ENCODE results near the gene RERG. TPM values are rescaled to one million over a fixed set of nuclear protein-coding genes. Genes with fewer than 3 reads are reported as not detected.

The RERG gene
- total RNA-seq, 2 experiments from 2014 or later: 0.17 to 0.21 TPM

GRCh38 chr12:15212930-15213329, 8.3 kb downstream of the RERG start:
- Mint-ChIP-seq H3K36me3 (ENCODE audit: low read depth) (no peaks in the 10 kb centered on the region), H3K9me3 (no peaks in the 10 kb centered on the region), H3K27ac (no peak overlapping the region), H3K4me1 (no peaks in the 10 kb centered on the region), H3K27me3 (peaks cover 43% of the 10 kb centered on the region), H3K4me3 (no peak overlapping the region)
- ChIA-PET CTCF (no interaction called here), POLR2A (no interaction called here)
- DNase-seq: no peak

GRCh38 chr12:15209782-15210181, 11.4 kb downstream of the RERG start:
- H3K4me3 Mint-ChIP-seq: no peak overlapping the region
- ChIA-PET CTCF (no interaction called here), POLR2A (no interaction called here)
- H3K36me3 Mint-ChIP-seq (ENCODE audit: low read depth): no peaks in the 10 kb centered on the region
- peaks cover 35% of the 10 kb centered on the region for H3K27me3 Mint-ChIP-seq
- H3K27ac Mint-ChIP-seq: no peak overlapping the region
- no peaks in the 10 kb centered on the region for H3K9me3 Mint-ChIP-seq
- no peak for DNase-seq
- H3K4me1 Mint-ChIP-seq: no peaks in the 10 kb centered on the region

GRCh38 chr12:15208871-15209656, 12.2 kb downstream of the RERG start:
- no peak for DNase-seq
- H3K36me3 Mint-ChIP-seq (ENCODE audit: low read depth): no peaks in the 10 kb centered on the region
- no peaks in the 10 kb centered on the region for H3K9me3 Mint-ChIP-seq
- peaks cover 35% of the 10 kb centered on the region for H3K27me3 Mint-ChIP-seq
- POLR2A ChIA-PET: no interaction called here
- no peak overlapping the region for H3K4me3 Mint-ChIP-seq
- H3K27ac Mint-ChIP-seq: no peak overlapping the region
- no peaks in the 10 kb centered on the region for H3K4me1 Mint-ChIP-seq
- CTCF ChIA-PET: no interaction called here

- POLR2A ChIA-PET: no interaction called here
- no peaks in the 10 kb centered on the region for H3K36me3 Mint-ChIP-seq (ENCODE audit: low read depth)
- H3K27me3 Mint-ChIP-seq: peaks cover 33% of the 10 kb centered on the region
- H3K4me3 Mint-ChIP-seq: no peak overlapping the region
- no peak overlapping the region for H3K27ac Mint-ChIP-seq
- H3K9me3 Mint-ChIP-seq: no peaks in the 10 kb centered on the region
- CTCF ChIA-PET: no interaction called here
- no peak for DNase-seq
- H3K4me1 Mint-ChIP-seq: no peaks in the 10 kb centered on the region
These were observed 13.1 kb downstream of the RERG start for GRCh38 chr12:15208140-15208539.

- ChIA-PET POLR2A (no interaction called here), CTCF (no interaction called here)
- Mint-ChIP-seq H3K4me1 (no peaks in the 10 kb centered on the region), H3K4me3 (no peak overlapping the region), H3K36me3 (ENCODE audit: low read depth) (no peaks in the 10 kb centered on the region), H3K27me3 (peaks cover 35% of the 10 kb centered on the region), H3K9me3 (no peaks in the 10 kb centered on the region), H3K27ac (no peak overlapping the region)
- no peak for DNase-seq
These were observed 14.3 kb downstream of the RERG start for GRCh38 chr12:15206831-15207389.

GRCh38 chr12:15206338-15206737, 14.9 kb downstream of the RERG start:
- H3K4me1 Mint-ChIP-seq: no peaks in the 10 kb centered on the region
- no peak overlapping the region for H3K4me3 Mint-ChIP-seq
- DNase-seq: no peak
- POLR2A ChIA-PET: no interaction called here
- no peak overlapping the region for H3K27ac Mint-ChIP-seq
- H3K9me3 Mint-ChIP-seq: no peaks in the 10 kb centered on the region
- CTCF ChIA-PET: no interaction called here
- H3K27me3 Mint-ChIP-seq: peaks cover 33% of the 10 kb centered on the region
- H3K36me3 Mint-ChIP-seq (ENCODE audit: low read depth): no peaks in the 10 kb centered on the region

GRCh38 chr12:15205341-15206010, 15.7 kb downstream of the RERG start:
- POLR2A ChIA-PET: no interaction called here
- no peak overlapping the region for H3K27ac Mint-ChIP-seq

GRCh38 chr12:15201456-15201855, 19.8 kb downstream of the RERG start:
- H3K9me3 Mint-ChIP-seq: no peaks in the 10 kb centered on the region
- H3K27me3 Mint-ChIP-seq: peaks cover 9% of the 10 kb centered on the region
- H3K36me3 Mint-ChIP-seq (ENCODE audit: low read depth): no peaks in the 10 kb centered on the region
- no peak for DNase-seq
- CTCF ChIA-PET: interaction anchor here (1.1 kb wide), 1 partner anchor 22 kb away, joined by 3 read pairs; no protein-coding TSS in a partner anchor
- POLR2A ChIA-PET: interaction anchor here (0.5 to 0.7 kb wide), 2 partner anchors 12 to 301 kb away, joined by 3 read pairs; no protein-coding TSS in a partner anchor
- no peak overlapping the region for H3K27ac Mint-ChIP-seq
- no peaks in the 10 kb centered on the region for H3K4me1 Mint-ChIP-seq
- no peak overlapping the region for H3K4me3 Mint-ChIP-seq

More at GRCh38 chr12:15205341-15206010, 15.7 kb downstream of the RERG start:
- Mint-ChIP-seq H3K4me3 (no peak overlapping the region), H3K4me1 (no peaks in the 10 kb centered on the region), H3K27me3 (peaks cover 26% of the 10 kb centered on the region), H3K9me3 (no peaks in the 10 kb centered on the region), H3K36me3 (ENCODE audit: low read depth) (no peaks in the 10 kb centered on the region)
- CTCF ChIA-PET: interaction anchor here (1.4 kb wide), 1 partner anchor 15 kb away, joined by 4 read pairs; no protein-coding TSS in a partner anchor
- no peak for DNase-seq

GRCh38 chr12:15201056-15201455, 20.2 kb downstream of the RERG start:
- CTCF ChIA-PET: interaction anchor here (1.1 kb wide), 1 partner anchor 23 kb away, joined by 3 read pairs; no protein-coding TSS in a partner anchor
- H3K36me3 Mint-ChIP-seq (ENCODE audit: low read depth): no peaks in the 10 kb centered on the region
- no peaks in the 10 kb centered on the region for H3K4me1 Mint-ChIP-seq
- DNase-seq: no peak
- peaks cover 6% of the 10 kb centered on the region for H3K27me3 Mint-ChIP-seq
- H3K27ac Mint-ChIP-seq: no peak overlapping the region
- no peak overlapping the region for H3K4me3 Mint-ChIP-seq
- no peaks in the 10 kb centered on the region for H3K9me3 Mint-ChIP-seq
- POLR2A ChIA-PET: no interaction called here

GRCh38 chr12:15200641-15201040, 20.6 kb downstream of the RERG start:
- Mint-ChIP-seq H3K36me3 (ENCODE audit: low read depth) (no peaks in the 10 kb centered on the region), H3K27me3 (peaks cover 6% of the 10 kb centered on the region), H3K4me3 (no peak overlapping the region), H3K9me3 (no peaks in the 10 kb centered on the region), H3K4me1 (no peaks in the 10 kb centered on the region), H3K27ac (no peak overlapping the region)
- DNase-seq: no peak
- ChIA-PET POLR2A (no interaction called here), CTCF (no interaction called here)

GRCh38 chr12:15199930-15200329, 21.3 kb downstream of the RERG start:
- H3K4me3 Mint-ChIP-seq: no peak overlapping the region
- peaks cover 6% of the 10 kb centered on the region for H3K27me3 Mint-ChIP-seq
- ChIA-PET POLR2A (interaction anchor here (0.6 kb wide), 1 partner anchor 60 kb away, joined by 3 read pairs; no protein-coding TSS in a partner anchor), CTCF (no interaction called here)
- no peaks in the 10 kb centered on the region for H3K4me1 Mint-ChIP-seq
- H3K36me3 Mint-ChIP-seq (ENCODE audit: low read depth): no peaks in the 10 kb centered on the region
- no peak for DNase-seq
- no peaks in the 10 kb centered on the region for H3K9me3 Mint-ChIP-seq
- H3K27ac Mint-ChIP-seq: no peak overlapping the region

- peaks cover 18% of the 10 kb centered on the region for H3K27me3 Mint-ChIP-seq
- no peaks in the 10 kb centered on the region for H3K36me3 Mint-ChIP-seq (ENCODE audit: low read depth)
- no peak overlapping the region for H3K4me3 Mint-ChIP-seq
- no peaks in the 10 kb centered on the region for H3K9me3 Mint-ChIP-seq
- H3K4me1 Mint-ChIP-seq: no peaks in the 10 kb centered on the region
- DNase-seq: no peak
- ChIA-PET CTCF (interaction anchor here (2.2 kb wide), 1 partner anchor 10 kb away, joined by 7 read pairs; no protein-coding TSS in a partner anchor), POLR2A (no interaction called here)
- no peak overlapping the region for H3K27ac Mint-ChIP-seq
These were observed 24.3 kb downstream of the RERG start for GRCh38 chr12:15196678-15197505.
